ENCODE measurements around the gene CLMP.

The CLMP gene

DNA sequence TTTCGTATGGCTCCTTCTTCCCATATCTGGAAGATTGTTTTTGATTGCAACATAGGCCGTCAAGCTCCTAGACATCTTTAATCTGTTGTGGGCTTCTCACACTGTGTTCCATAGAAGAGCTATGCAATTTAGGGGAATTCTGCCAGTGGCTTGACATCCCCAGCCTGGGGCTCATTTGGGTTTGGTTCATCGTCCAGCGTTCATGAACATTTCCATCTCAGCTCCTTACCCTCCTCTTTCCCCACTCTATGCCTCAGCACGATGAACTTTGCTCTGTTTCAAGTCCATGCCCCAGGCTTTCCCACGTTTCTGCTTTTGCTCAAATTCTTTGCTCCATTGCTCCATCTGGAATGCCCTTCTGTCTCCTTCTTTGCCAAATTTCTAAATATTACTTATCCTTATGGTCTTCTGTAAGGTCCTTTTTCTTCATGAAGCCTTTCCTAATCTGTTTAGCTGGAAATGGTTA lies 26.1 kb upstream of the CLMP start:
- Histone ChIP-seq H3K27ac (no peak overlapping the region), H3K4me3 (no peak overlapping the region), H3K4me1 (no peaks in the 10 kb centered on the region), H3K9me3 (replicated peaks in 1 of 11) (peaks cover 4 to 20% (median 14%) of the 10 kb centered on the region in 11 experiments; a peak in 21 of 22 replicates), H4K20me1 (no peaks in the 10 kb centered on the region), H3K36me3 (no peaks in the 10 kb centered on the region), H3K4me2 (no peak overlapping the region), H3K9ac (no peak overlapping the region), H3K27me3 (no peaks in the 10 kb centered on the region)
- no peak for TF ChIP-seq Cebpa-rat (IDR thresholded peaks at IDR 0.05)

DNA sequence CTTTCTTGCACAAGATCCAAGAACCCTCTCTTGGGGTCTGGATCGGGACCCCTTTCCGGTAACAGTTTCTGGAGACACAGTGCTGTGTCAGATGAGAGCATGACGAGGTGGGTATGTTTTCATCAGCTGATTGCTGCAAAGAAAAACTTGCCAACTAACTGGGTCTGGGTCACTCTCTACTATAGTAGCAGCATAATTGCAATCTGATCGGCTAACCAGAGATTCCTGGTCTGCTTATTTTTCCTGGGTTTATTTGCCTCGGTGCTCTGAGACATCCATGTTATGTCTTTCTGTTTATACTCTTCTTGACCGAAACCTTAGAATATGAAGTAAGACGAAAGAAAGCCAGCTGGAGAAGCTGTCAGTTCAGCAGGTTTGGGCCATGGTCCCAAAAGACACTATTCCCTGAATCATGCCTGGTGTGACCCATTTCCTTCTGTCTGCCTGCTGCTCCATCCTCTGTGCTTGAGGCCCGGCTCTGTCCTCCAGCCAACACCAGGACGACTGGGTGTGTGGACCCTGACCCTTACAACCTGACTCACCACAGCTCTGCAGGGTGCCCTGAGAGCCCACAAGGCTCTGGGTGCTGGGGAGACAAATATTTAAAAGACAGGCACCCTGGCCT lies 24.1 kb upstream of the CLMP start:
- H4K20me1 ChIP-seq: no peaks in the 10 kb centered on the region
- TF ChIP-seq Cebpa-rat (IDR thresholded peaks at IDR 0.05): no peak
- H3K27me3 ChIP-seq: no peaks in the 10 kb centered on the region
- H3K9ac ChIP-seq: no peak overlapping the region
- H3K9me3 ChIP-seq (replicated peaks in 1 of 11): peaks cover 4 to 20% (median 14%) of the 10 kb centered on the region in 11 experiments; a peak in 21 of 22 replicates
- H3K27ac ChIP-seq: no peak overlapping the region
- H3K4me1 ChIP-seq: no peaks in the 10 kb centered on the region
- H3K4me2 ChIP-seq: no peak overlapping the region
- no peak overlapping the region for H3K4me3 ChIP-seq
- no peaks in the 10 kb centered on the region for H3K36me3 ChIP-seq

DNA sequence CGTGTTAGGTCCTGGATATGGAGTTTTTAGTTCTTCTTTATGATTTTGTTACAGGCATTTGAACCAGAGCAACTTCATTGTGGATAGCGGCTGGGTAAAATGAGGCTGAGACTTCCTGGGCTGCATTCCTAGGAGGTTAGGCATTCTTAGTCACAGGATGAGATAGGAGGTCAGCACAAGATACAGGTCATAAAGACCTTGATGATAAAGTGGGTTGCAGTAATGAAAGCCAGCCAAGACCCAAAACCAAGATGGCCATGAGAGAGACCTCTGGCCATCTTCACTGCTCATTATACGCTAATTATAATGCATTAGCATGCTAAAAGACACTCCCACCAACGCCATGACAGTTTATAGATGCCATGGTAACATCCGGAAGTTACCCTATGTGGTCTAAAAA lies 23.4 kb upstream of the CLMP start:
- no peaks in the 10 kb centered on the region for H4K20me1 ChIP-seq
- H3K4me1 ChIP-seq: no peaks in the 10 kb centered on the region
- no peak overlapping the region for H3K4me2 ChIP-seq
- peaks cover 4 to 20% (median 14%) of the 10 kb centered on the region in 11 experiments; a peak in 21 of 22 replicates for H3K9me3 ChIP-seq (replicated peaks in 1 of 11)
- no peaks in the 10 kb centered on the region for H3K36me3 ChIP-seq
- no peak overlapping the region for H3K4me3 ChIP-seq
- H3K27me3 ChIP-seq: no peaks in the 10 kb centered on the region
- H3K27ac ChIP-seq: no peak overlapping the region
- no peak overlapping the region for H3K9ac ChIP-seq
- no peak for TF ChIP-seq Cebpa-rat (IDR thresholded peaks at IDR 0.05)

DNA sequence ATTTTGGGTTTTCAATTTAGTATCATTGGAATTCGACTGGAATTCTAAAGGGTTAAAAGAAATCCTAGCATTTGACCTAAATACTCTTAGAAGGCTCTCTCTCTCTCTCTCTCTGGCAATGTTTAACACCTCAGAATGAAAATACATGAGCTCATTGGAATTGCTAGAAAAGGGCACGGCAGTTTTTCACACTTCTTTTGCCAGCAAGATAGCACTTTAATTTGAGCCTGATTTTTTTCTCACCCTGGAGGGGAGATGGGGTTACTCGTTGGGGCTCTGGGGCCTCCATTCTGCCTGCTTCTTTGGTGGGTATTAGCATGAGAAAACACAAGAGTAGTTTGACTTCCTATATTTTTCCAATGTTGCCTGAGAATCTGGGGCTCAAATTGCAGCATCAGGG lies 22.8 kb upstream of the CLMP start:
- Histone ChIP-seq H3K9ac (no peak overlapping the region), H3K9me3 (replicated peaks in 1 of 11) (peaks cover 4 to 15% (median 11%) of the 10 kb centered on the region in 11 experiments; a peak in 21 of 22 replicates), H3K4me1 (peaks cover 0 to 3% (median under 1%) of the 10 kb centered on the region in 10 experiments; a peak in 7 of 20 replicates), H3K27ac (no peak overlapping the region), H3K4me2 (no peak overlapping the region), H3K4me3 (no peak overlapping the region), H3K36me3 (no peaks in the 10 kb centered on the region), H3K27me3 (no peaks in the 10 kb centered on the region), H4K20me1 (no peaks in the 10 kb centered on the region)
- no peak for TF ChIP-seq Cebpa-rat (IDR thresholded peaks at IDR 0.05)

DNA sequence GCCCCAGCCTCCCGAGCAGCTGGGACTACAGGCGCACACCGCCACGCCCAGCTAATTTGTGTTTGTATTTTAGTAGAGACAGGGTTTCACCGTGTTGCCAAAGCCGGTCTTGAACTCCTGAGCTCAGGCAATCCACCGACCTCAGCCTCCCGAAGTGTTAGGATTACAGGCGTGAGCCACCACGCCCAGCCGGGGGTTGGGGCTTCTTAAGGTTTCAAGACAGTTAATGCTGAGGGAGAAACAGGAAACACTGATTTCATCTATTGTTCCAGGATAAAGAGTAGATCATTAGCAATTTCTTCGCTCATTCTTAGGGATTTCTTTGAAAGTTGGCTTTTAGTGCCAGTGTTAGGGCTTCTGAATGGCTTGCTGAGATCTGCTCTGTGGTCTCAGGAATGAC lies 21.2 kb upstream of the CLMP start:
- Histone ChIP-seq H3K9me3 (replicated peaks in 1 of 11) (no peaks in the 10 kb centered on the region), H3K27me3 (no peaks in the 10 kb centered on the region), H3K4me2 (no peak overlapping the region), H4K20me1 (no peaks in the 10 kb centered on the region), H3K27ac (no peak overlapping the region), H3K36me3 (no peaks in the 10 kb centered on the region), H3K4me1 (peaks cover 0 to 14% (median 11%) of the 10 kb centered on the region in 10 experiments; a peak in 12 of 20 replicates), H3K4me3 (no peak overlapping the region), H3K9ac (no peak overlapping the region)
- no peak for TF ChIP-seq Cebpa-rat (IDR thresholded peaks at IDR 0.05)

DNA sequence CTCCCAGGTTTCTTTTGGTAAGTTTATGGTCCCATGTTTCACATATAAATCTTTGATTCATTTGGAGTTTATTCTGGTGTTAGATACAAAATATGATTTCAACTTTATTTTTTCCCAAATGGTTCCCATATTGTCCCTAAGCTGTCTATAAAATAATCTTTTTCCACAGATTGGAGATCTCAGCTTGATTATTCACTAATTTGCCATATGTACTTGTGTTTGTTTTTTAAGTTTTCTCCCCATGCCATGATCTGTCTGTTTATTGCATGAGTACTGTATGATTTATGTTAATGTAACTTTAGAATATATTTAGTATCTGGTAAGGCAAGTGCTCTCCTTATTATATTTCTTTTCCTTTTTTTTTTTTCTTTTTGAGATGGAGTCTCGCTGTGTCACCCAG lies 19.9 kb upstream of the CLMP start:
- H4K20me1 ChIP-seq: no peaks in the 10 kb centered on the region
- H3K27ac ChIP-seq: no peak overlapping the region
- H3K4me1 ChIP-seq: peaks cover 0 to 14% (median 11%) of the 10 kb centered on the region in 10 experiments; a peak in 12 of 20 replicates
- H3K9ac ChIP-seq: no peak overlapping the region
- TF ChIP-seq Cebpa-rat (IDR thresholded peaks at IDR 0.05): no peak
- H3K4me3 ChIP-seq: no peak overlapping the region
- H3K36me3 ChIP-seq: no peaks in the 10 kb centered on the region
- H3K9me3 ChIP-seq (replicated peaks in 1 of 11): no peaks in the 10 kb centered on the region
- H3K27me3 ChIP-seq: no peaks in the 10 kb centered on the region
- no peak overlapping the region for H3K4me2 ChIP-seq

DNA sequence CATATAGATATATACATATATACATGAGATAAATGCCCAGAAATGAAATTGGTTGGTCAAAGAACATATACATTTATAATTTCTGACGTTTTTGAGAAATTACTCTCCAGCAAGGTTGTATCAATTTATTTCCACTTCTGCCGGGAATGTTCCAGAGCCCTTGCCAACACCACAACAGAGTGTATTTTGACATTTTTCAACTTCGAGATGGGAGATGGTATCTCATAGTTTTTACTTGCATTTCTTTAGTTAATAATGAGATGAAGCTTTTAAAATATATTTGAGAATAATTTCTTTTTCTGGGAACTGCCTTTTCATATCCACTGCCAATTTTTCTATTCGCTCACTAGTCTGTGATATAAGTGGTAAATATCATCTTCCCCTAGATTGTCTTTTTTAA lies 19.3 kb upstream of the CLMP start:
- no peak for TF ChIP-seq Cebpa-rat (IDR thresholded peaks at IDR 0.05)
- H3K4me3 ChIP-seq: no peak overlapping the region
- H3K9me3 ChIP-seq (replicated peaks in 1 of 11): no peaks in the 10 kb centered on the region
- H3K36me3 ChIP-seq: no peaks in the 10 kb centered on the region
- H3K4me1 ChIP-seq: peaks cover 0 to 14% (median 11%) of the 10 kb centered on the region in 10 experiments; a peak in 12 of 20 replicates
- H3K27me3 ChIP-seq: no peaks in the 10 kb centered on the region
- no peak overlapping the region for H3K9ac ChIP-seq
- H3K4me2 ChIP-seq: no peak overlapping the region
- no peak overlapping the region for H3K27ac ChIP-seq
- no peaks in the 10 kb centered on the region for H4K20me1 ChIP-seq

DNA sequence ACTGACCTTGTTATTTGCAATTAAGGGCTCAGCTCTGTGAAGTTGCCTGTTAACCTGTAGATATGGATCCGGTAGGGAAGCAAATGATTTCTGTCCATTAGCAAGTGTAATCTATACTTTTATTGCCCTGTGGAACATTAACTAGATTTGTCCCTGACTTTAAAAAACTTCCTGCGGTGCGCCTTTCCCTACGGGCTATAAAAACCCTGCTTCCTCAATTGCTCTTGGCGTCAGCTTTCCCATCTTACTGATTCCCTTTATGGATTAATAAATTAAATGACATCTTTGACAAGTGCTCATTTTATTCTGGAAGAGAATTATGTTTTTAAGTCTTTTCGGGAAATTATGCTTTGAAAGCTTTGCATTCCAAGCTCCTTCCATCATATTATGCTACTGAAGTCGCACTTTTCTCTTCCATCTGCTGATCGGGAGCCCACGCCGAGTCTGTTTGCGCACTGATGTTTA lies 18.3 kb upstream of the CLMP start:
- Histone ChIP-seq H3K36me3 (no peaks in the 10 kb centered on the region), H3K9ac (no peak overlapping the region), H3K4me1 (peaks cover 0 to 14% (median 11%) of the 10 kb centered on the region in 10 experiments; a peak in 12 of 20 replicates), H3K9me3 (replicated peaks in 1 of 11) (no peaks in the 10 kb centered on the region), H3K27me3 (no peaks in the 10 kb centered on the region), H3K4me3 (no peak overlapping the region), H3K27ac (no peak overlapping the region), H3K4me2 (peak overlapping the region in 2 of 11 experiments; percentile 41 to 45; a peak in 2 of 22 replicates), H4K20me1 (no peaks in the 10 kb centered on the region)
- no peak for TF ChIP-seq Cebpa-rat (IDR thresholded peaks at IDR 0.05)

DNA sequence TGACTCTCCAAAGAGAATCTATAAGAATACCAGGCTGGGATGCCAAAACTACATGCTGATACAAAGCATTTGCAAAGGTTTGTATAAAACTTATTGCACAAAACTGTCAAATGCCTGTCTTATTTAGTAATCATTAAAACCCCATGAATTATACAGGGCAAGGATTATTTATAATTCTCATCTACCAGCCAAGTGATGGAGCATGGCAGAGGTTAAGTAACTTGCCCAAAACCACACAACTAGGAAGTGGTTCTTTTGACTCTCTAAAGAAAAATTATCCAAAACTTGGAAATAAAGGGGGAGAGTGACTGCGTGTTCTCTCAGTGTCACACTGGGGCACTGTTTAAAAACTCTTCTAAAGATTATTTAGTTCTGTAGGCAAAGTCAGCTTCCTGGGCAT lies 17.4 kb upstream of the CLMP start:
- Histone ChIP-seq H3K4me2 (peak overlapping the region in 6 of 11 experiments; percentile 0 to 45 (median 22); a peak in 8 of 22 replicates), H3K4me3 (no peak overlapping the region), H3K36me3 (no peaks in the 10 kb centered on the region), H3K9ac (no peak overlapping the region), H3K9me3 (replicated peaks in 1 of 11) (no peaks in the 10 kb centered on the region), H3K4me1 (peaks cover 0 to 14% (median 11%) of the 10 kb centered on the region in 10 experiments; a peak in 12 of 20 replicates), H3K27ac (no peak overlapping the region), H4K20me1 (no peaks in the 10 kb centered on the region), H3K27me3 (no peaks in the 10 kb centered on the region)
- no peak for TF ChIP-seq Cebpa-rat (IDR thresholded peaks at IDR 0.05)

DNA sequence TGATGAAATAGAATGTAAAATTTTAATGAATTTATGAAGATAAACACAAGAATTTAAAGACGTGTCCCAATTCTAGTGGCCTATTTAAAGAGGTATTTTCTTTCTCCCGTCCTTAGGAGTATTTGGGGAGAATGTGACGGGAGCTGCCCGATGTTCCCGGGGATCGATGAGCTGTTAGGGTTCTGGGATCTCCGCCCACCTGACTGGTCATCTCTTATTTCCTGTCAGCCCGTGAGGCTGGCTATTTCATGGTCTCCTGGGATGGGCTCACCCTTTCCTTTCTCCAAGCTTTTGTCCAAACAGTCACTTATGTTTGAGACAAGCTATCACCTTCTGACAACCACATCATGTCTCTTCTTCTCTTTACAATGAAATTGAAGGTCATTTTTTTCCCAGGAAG lies 16.9 kb upstream of the CLMP start:
- Histone ChIP-seq H3K4me1 (peaks cover 0 to 14% (median 11%) of the 10 kb centered on the region in 10 experiments; a peak in 12 of 20 replicates), H3K36me3 (no peaks in the 10 kb centered on the region), H3K27ac (no peak overlapping the region), H3K4me2 (peak overlapping the region in 6 of 11 experiments; percentile 0 to 45 (median 22); a peak in 7 of 22 replicates), H3K27me3 (no peaks in the 10 kb centered on the region), H3K4me3 (no peak overlapping the region), H3K9ac (no peak overlapping the region), H4K20me1 (no peaks in the 10 kb centered on the region), H3K9me3 (replicated peaks in 1 of 11) (no peaks in the 10 kb centered on the region)
- no peak for TF ChIP-seq Cebpa-rat (IDR thresholded peaks at IDR 0.05)

Measured in BLaER1 treated with 17β-estradiol and CSF1 and Interleukin-3, amounts not matched to agents 10 nM and 100 nM (cell line).